GM21723 (cell line): ENCODE data around the gene NEMF.
"Not testable (repeated sequence)": the region's sequence is repeated elsewhere in the genome, so short reads cannot be mapped to it uniquely, and the experiment has no call there.

Source experiments
- ATAC-seq: cut with Tn5 transposase; IDR thresholded peaks from one replicate; pipeline ENCODE4 v1.9.1; 2021; ENCODE audit warnings: mild to moderate bottlenecking, moderate library complexity; ENCODE audit not compliant: unreplicated experiment

NEMF gene

GRCh38 chr14:49852301-49853157 lies at the start of gene NEMF:
Gene NEMF, minus strand, starts transcription at chr14:49852788. Its CDS starts 35 bp downstream, at chr14:49852753.
- ATAC-seq: peak; percentile 87

- ATAC-seq: no peak
Measured at GRCh38 chr14:49900973-49901372, 48.4 kb upstream of the NEMF start.

- no peak for ATAC-seq
Measured at GRCh38 chr14:49898485-49898884, 45.9 kb upstream of the NEMF start.

GRCh38 chr14:49897965-49898364 lies 45.4 kb upstream of the NEMF start:
- no peak for ATAC-seq

- ATAC-seq: no peak
Measured at GRCh38 chr14:49897414-49897813, 44.8 kb upstream of the NEMF start.

GRCh38 chr14:49896966-49897365 lies 44.4 kb upstream of the NEMF start:
- ATAC-seq: no peak

GRCh38 chr14:49896272-49896671 lies 43.7 kb upstream of the NEMF start:
- ATAC-seq: not testable (repeated sequence)

GRCh38 chr14:49895480-49895879 lies 42.9 kb upstream of the NEMF start:
- no peak for ATAC-seq

GRCh38 chr14:49894214-49895107 lies 41.9 kb upstream of the NEMF start:
- not testable (repeated sequence) for ATAC-seq

- peak; percentile 47 for ATAC-seq
Measured at GRCh38 chr14:49893309-49894213, 41.0 kb upstream of the NEMF start.

GRCh38 chr14:49892636-49893308 lies 40.2 kb upstream of the NEMF start, which contains the start of gene ARF6:
Gene ARF6, plus strand, starts transcription at chr14:49893082. Its CDS starts 655 bp downstream, at chr14:49893737.
- peak; percentile 78 for ATAC-seq

GRCh38 chr14:49892301-49892635 lies 39.7 kb upstream of the NEMF start:
- ATAC-seq: peak; percentile 47

- no peak for ATAC-seq
Measured at GRCh38 chr14:49888293-49888692, 35.7 kb upstream of the NEMF start.

GRCh38 chr14:49886523-49886922 lies 33.9 kb upstream of the NEMF start:
- ATAC-seq: no peak

GRCh38 chr14:49882826-49883694 lies 30.5 kb upstream of the NEMF start:
- ATAC-seq: no peak

GRCh38 chr14:49881350-49882001 lies 28.9 kb upstream of the NEMF start:
- ATAC-seq: no peak

- no peak for ATAC-seq
Measured at GRCh38 chr14:49880267-49881064, 27.9 kb upstream of the NEMF start.
